Mucosa of gallbladder (tissue), 1 donor: ENCODE measurements around the gene POLE2. TPM values are rescaled to one million over a fixed set of nuclear protein-coding genes. Genes with fewer than 3 reads are reported as not detected.
"Not testable (repeated sequence)": the region's sequence is repeated elsewhere in the genome, so short reads cannot be mapped to it uniquely, and the experiment has no call there.

Source experiments
- DNase-seq: peaks from one replicate; pipeline ENCODE4 v3.0.0-alpha.2; 2020; ENCODE audit warnings: low spot score
- total RNA-seq: library from RNA; stranded (reverse); gene quantifications from one replicate; pipeline ENCODE4 v1.2.1, GENCODE V29; 2021
- donor health status: DM: no; HTN: no; CAD: no.

Gene POLE2
- total RNA-seq, 1 donor from 2014 or later = 1.5 TPM

GRCh38 chr14:49659526-49660455 lies 28.2 kb downstream of the POLE2 start:
- DNase-seq = no peak

- DNase-seq = not testable (repeated sequence)
Observed at GRCh38 chr14:49657500-49657899, 30.5 kb downstream of the POLE2 start.

GRCh38 chr14:49654511-49654910 lies 33.5 kb downstream of the POLE2 start:
- no peak for DNase-seq

- no peak for DNase-seq
Observed at GRCh38 chr14:49653508-49653907, 34.5 kb downstream of the POLE2 start.

- no peak for DNase-seq
Observed at GRCh38 chr14:49642163-49642562, 45.9 kb downstream of the POLE2 start.

- DNase-seq = peak; percentile 58
Observed at GRCh38 chr14:49641697-49642129, 46.3 kb downstream of the POLE2 start.

GRCh38 chr14:49640540-49641417 lies 47.2 kb downstream of the POLE2 start:
- no peak for DNase-seq

- DNase-seq = no peak
Observed at GRCh38 chr14:49637534-49638078, 50.4 kb downstream of the POLE2 start.

GRCh38 chr14:49636866-49637265 lies 51.1 kb downstream of the POLE2 start:
- DNase-seq = no peak

GRCh38 chr14:49634547-49635334 lies 53.3 kb downstream of the POLE2 start, which contains the start of gene DNAAF2:
Gene DNAAF2, minus strand, starts transcription at chr14:49635244. Its CDS starts 95 bp downstream, at chr14:49635149.
- DNase-seq = peak; percentile 60

- DNase-seq = peak; percentile 93
Observed at GRCh38 chr14:49633640-49634546, 54.1 kb downstream of the POLE2 start.

- DNase-seq = no peak
Observed at GRCh38 chr14:49623941-49624839, 63.8 kb downstream of the POLE2 start.

- no peak for DNase-seq
Observed at GRCh38 chr14:49623387-49623786, 64.6 kb downstream of the POLE2 start.

GRCh38 chr14:49622022-49622607 lies 65.9 kb downstream of the POLE2 start:
- no peak for DNase-seq

- peak; percentile 65 for DNase-seq
Observed at GRCh38 chr14:49621114-49621881, 66.7 kb downstream of the POLE2 start.

GRCh38 chr14:49620182-49621113 lies 67.6 kb downstream of the POLE2 start, which contains the start of the genes MGAT2 and RPL36AL:
Gene MGAT2, plus strand, starts transcription at chr14:49620799. Its CDS starts 470 bp downstream, at chr14:49621269.
Gene RPL36AL, minus strand, starts transcription at chr14:49620626. Its CDS starts 1,522 bp downstream, at chr14:49619104.
- peak; percentile 98 for DNase-seq
